Hematopoietic multipotent progenitor cell (in vitro differentiated cells): ENCODE results near the gene RIPOR2. TPM values are rescaled to one million over a fixed set of nuclear protein-coding genes. Genes with fewer than 3 reads are reported as not detected.
"Not testable (repeated sequence)": the region's sequence is repeated elsewhere in the genome, so short reads cannot be mapped to it uniquely, and the experiment has no call there.

Experiments
- DNase-seq, 3 donors: peaks; one replicate each; pipeline ENCODE4 v3.0.0-alpha.2; 2011 to 2015; ENCODE audit warnings: low read depth in 2 of 3, low spot score in 2 of 3
- total RNA-seq: library from RNA; depleted of rRNA; stranded (reverse); fragments of >200 nt; gene quantifications from one replicate; pipeline ENCODE4 v1.2.3, GENCODE V29; 2012

The RIPOR2 gene
- total RNA-seq, 1 donor = 55.5 TPM

GRCh38 chr6:24882835-24883555 lies 52.8 kb downstream of the RIPOR2 start:
- no peak for DNase-seq

GRCh38 chr6:24882295-24882694 lies 53.5 kb downstream of the RIPOR2 start:
- no peak for DNase-seq

- DNase-seq = no peak
These were observed 54.4 kb downstream of the RIPOR2 start for GRCh38 chr6:24881376-24881775.

DNA sequence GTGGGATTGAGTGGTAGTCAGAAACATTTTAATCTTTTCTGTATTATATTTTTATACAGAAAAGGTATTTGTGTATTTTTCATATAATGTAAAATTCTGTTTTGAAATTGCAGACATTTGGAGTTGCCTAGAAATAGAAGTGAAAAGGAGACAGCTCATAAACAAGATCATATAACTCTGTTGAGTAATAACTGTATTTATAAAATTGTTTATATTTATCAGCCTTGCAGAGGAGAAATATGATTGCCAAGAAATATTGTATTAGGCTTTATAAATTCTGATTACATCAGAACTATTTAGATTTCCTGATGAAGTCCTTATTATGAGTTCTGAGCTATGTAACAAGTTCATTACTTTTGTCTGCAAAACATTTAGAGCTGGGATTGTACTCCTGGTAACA lies 55.3 kb downstream of the RIPOR2 start:
- no peak for DNase-seq

DNA sequence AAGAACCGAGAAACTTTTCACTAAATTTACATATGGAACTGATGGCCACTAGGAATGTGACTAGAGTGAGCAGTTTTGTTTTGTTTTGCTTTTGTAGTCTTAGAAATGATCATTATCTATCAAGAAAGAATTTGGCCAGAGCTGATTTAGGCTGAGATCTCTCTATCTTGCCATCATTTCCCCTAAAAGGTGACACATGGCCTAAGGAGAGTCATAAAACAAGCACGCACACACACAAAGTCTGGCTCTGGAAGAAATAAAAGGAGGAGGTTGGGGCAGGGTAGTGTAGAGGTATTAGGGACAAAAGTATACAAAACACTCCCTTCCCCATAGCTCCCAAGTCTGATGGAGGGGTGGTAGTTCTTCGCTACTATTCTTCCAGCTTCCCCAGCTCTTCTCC lies 56.4 kb downstream of the RIPOR2 start:
- no peak for DNase-seq

GRCh38 chr6:24877747-24878146 lies 58.0 kb downstream of the RIPOR2 start:
- DNase-seq = not testable (repeated sequence)

GRCh38 chr6:24876499-24877465 lies 59.0 kb downstream of the RIPOR2 start:
- DNase-seq = no peak

DNA sequence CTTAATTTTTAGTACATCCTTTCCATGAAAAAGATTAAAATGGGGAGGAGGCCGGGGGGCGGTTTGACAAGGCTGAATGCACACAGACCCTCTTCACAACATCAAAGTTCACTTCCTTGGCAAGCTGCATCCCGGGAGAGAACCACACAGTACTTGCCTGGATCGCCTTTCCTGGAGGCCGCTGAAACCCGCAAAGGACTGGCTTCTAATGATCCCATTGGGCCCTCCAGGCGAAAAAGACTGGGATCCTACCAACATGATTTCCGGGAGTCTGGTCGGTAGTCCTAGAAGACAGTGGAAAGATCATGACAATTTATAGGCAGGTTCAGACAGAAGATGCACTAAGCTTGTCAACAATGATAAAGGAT lies 60.2 kb downstream of the RIPOR2 start:
- no peak for DNase-seq

DNA sequence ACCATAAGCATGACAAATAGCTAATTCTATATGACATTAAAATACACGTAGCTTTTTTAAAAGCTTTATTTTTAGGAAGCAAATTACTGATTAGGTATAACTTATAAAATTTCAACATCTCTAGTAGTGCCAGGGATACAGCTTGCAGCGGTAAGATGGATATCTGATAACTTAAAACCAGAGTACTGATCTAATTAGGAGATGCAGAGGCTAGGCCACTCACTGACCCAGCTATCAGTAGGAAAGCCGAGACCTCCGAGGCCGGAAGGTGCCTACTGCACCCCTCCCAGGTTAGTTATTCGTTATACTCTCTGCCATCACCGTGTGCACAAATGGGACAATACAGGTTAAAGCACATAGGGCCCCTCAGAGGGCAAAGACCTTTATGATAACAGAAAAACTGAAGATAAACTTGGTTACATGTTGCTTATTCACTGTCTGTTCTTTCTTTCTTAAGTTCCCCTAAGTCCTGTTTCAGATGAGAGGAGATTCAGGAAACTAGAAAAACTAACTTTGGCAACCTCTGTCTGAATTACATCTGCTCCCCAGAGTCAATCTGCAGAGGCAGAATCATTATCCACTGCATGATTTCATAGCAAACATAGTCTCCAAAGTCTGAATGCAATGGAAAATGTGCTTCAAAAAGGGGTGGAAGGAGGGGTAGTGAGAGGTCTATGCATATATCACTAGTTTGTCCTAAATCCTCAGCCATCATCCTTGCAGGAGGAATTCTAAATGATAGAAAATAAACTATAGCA lies 60.8 kb downstream of the RIPOR2 start:
- DNase-seq = no peak

DNA sequence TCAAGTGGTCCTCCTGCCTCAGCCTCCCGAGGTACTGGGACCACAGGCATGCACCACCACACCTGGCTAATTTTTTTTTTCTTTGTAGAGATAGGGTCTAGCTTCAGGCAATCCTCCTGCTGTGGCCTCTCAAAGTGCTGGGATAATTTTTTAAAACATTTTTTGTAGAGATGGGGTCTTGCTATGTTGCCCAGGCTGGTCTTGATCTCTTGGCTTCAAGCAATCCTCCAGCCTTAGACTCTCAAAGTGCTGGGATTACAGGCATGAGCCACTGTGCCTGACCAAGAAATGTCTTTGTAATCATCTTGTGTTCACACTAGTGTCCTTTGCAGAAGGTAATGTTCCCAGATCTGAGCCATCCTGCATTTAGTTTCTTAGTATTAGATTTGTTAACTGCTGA lies 61.6 kb downstream of the RIPOR2 start:
- DNase-seq = no peak

GRCh38 chr6:24872779-24873178 lies 63.0 kb downstream of the RIPOR2 start:
- no peak for DNase-seq

- no peak for DNase-seq
These were observed 67.0 kb downstream of the RIPOR2 start for GRCh38 chr6:24868765-24869164.

- DNase-seq = no peak
These were observed 68.6 kb downstream of the RIPOR2 start for GRCh38 chr6:24867104-24867703.

DNA sequence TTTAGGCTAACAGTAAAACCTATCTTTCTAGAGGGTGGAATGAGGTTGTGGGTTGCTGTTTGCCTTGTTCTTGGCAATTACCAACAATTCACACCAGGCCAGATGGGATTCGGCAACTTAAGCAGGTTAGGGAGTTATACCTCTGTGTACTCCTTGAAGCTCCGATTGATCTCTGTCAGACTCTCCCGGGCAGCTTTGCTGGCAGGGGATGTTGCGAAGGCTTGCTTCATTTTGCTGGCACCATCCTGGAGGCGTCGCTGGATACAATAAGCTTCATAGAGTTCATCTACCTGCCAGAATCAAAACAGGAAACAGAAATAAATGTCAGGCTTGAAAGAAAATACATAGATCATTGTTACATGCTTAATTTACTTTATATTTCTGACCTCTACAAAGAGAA lies 70.6 kb downstream of the RIPOR2 start:
- DNase-seq = no peak

- DNase-seq = no peak
These were observed 71.4 kb downstream of the RIPOR2 start for GRCh38 chr6:24864343-24864742.

DNA sequence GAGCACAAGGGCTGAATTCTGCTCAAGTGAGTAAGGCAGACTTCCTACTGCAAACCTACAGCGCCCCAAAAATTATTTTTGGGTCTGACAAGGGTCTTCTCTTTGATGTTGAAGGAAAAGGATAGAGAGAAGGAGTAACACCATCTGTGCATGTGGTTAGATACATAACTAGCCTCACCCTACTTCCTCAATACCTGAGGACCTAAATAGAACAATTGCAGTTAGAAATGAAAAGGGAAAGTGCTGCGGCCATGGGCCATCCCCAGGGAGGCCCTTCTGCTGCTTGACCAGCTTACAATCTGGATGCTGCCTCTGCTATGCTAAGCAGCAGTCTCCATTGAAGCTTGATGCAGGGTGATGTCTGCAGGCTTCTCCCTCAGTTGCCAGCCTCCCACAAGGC lies 73.8 kb downstream of the RIPOR2 start:
- no peak for DNase-seq

DNA sequence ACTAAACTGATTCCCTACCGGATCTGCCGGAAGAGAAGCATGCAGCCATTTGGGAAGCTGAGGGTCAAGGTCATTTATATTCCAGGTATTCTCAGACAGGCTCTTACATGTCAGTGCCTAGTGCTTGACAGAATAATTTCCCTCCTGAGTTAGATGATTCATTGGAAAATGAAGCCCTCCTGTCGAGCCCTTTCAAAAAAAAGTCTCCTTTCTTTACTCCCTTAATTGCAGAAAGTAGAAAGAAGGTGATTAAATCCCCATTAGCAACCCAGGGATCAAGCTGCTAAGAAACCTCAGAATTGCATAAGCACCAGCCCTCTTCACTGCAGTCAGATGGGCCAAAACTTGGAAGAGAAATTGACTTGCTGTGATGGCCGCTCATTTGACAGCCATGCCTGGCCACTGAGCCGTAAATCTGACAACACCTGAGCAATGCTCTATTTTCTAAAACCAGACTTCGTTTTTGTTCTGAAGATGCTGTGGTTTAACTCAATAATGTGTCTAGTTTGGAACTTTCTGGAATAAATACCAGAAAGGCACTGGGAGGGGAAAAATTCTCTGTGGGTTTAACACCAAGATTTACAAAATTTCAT lies 76.1 kb downstream of the RIPOR2 start:
- no peak for DNase-seq

GRCh38 chr6:24859132-24859531 lies 76.6 kb downstream of the RIPOR2 start:
- DNase-seq = no peak

GRCh38 chr6:24858177-24858653 lies 77.5 kb downstream of the RIPOR2 start:
- DNase-seq = peak in 2 of 3 donors; percentile 49 to 78
